Measurements from ENCODE around the gene CSAD. TPM values are rescaled to one million over a fixed set of nuclear protein-coding genes. Genes with fewer than 3 reads are reported as not detected.

Gene CSAD
- total RNA-seq, 1 donor from 2014 or later, result 23.8 TPM

- H3K36me3 Mint-ChIP-seq (ENCODE audit: low read depth, unreplicated experiment), result peaks cover 50% of the 10 kb centered on the region
- H3K27ac Mint-ChIP-seq (ENCODE audit: unreplicated experiment), result no peak overlapping the region
Observed at GRCh38 chr12:53187145-53187899, 6.6 kb upstream of the CSAD start.

GRCh38 chr12:53186745-53187144, 6.0 kb upstream of the CSAD start:
- H3K9me3 Mint-ChIP-seq (ENCODE audit: unreplicated experiment), result no peaks in the 10 kb centered on the region
- peak overlapping the region; percentile 79 for H3K4me3 Mint-ChIP-seq (ENCODE audit: unreplicated experiment)
- peaks cover 11% of the 10 kb centered on the region for H3K27me3 Mint-ChIP-seq (ENCODE audit: unreplicated experiment)
- no peak for DNase-seq (ENCODE audit: low spot score)
- H3K27ac Mint-ChIP-seq (ENCODE audit: unreplicated experiment), result no peak overlapping the region
- peaks cover 55% of the 10 kb centered on the region for H3K36me3 Mint-ChIP-seq (ENCODE audit: low read depth, unreplicated experiment)
- TF ChIP-seq CTCF (IDR thresholded peaks at IDR 0.05; ENCODE audit: unreplicated experiment), result no peak
- peaks cover 22% of the 10 kb centered on the region for H3K4me1 Mint-ChIP-seq (ENCODE audit: unreplicated experiment)

More at GRCh38 chr12:53187145-53187899, 6.6 kb upstream of the CSAD start:
- Mint-ChIP-seq H3K4me1 (ENCODE audit: unreplicated experiment) (peaks cover 16% of the 10 kb centered on the region), H3K9me3 (ENCODE audit: unreplicated experiment) (no peaks in the 10 kb centered on the region), H3K27me3 (ENCODE audit: unreplicated experiment) (peaks cover 14% of the 10 kb centered on the region), H3K4me3 (ENCODE audit: unreplicated experiment) (peak overlapping the region; percentile 68)
- TF ChIP-seq CTCF (IDR thresholded peaks at IDR 0.05; ENCODE audit: unreplicated experiment), result no peak
- DNase-seq (ENCODE audit: low spot score), result no peak

GRCh38 chr12:53185582-53186153, 4.9 kb upstream of the CSAD start:
- no peak for DNase-seq (ENCODE audit: low spot score)
- Mint-ChIP-seq H3K27me3 (ENCODE audit: unreplicated experiment) (peaks cover 11% of the 10 kb centered on the region), H3K4me3 (ENCODE audit: unreplicated experiment) (peak overlapping the region; percentile 1), H3K9me3 (ENCODE audit: unreplicated experiment) (no peaks in the 10 kb centered on the region), H3K27ac (ENCODE audit: unreplicated experiment) (no peak overlapping the region), H3K4me1 (ENCODE audit: unreplicated experiment) (peaks cover 28% of the 10 kb centered on the region), H3K36me3 (ENCODE audit: low read depth, unreplicated experiment) (peaks cover 62% of the 10 kb centered on the region)
- TF ChIP-seq CTCF (IDR thresholded peaks at IDR 0.05; ENCODE audit: unreplicated experiment), result no peak

- H3K36me3 Mint-ChIP-seq (ENCODE audit: low read depth, unreplicated experiment), result peaks cover 62% of the 10 kb centered on the region
- no peaks in the 10 kb centered on the region for H3K9me3 Mint-ChIP-seq (ENCODE audit: unreplicated experiment)
- H3K4me3 Mint-ChIP-seq (ENCODE audit: unreplicated experiment), result peak overlapping the region; percentile 40
- H3K27ac Mint-ChIP-seq (ENCODE audit: unreplicated experiment), result peak overlapping the region; percentile 11
- DNase-seq (ENCODE audit: low spot score), result no peak
- H3K27me3 Mint-ChIP-seq (ENCODE audit: unreplicated experiment), result peaks cover 11% of the 10 kb centered on the region
- H3K4me1 Mint-ChIP-seq (ENCODE audit: unreplicated experiment), result peaks cover 32% of the 10 kb centered on the region
- TF ChIP-seq CTCF (IDR thresholded peaks at IDR 0.05; ENCODE audit: unreplicated experiment), result no peak
Observed at GRCh38 chr12:53184828-53185227, 4.1 kb upstream of the CSAD start.

GRCh38 chr12:53182903-53183302, 2.2 kb upstream of the CSAD start:
- no peak for TF ChIP-seq CTCF (IDR thresholded peaks at IDR 0.05; ENCODE audit: unreplicated experiment)
- Mint-ChIP-seq H3K9me3 (ENCODE audit: unreplicated experiment) (no peaks in the 10 kb centered on the region), H3K27ac (ENCODE audit: unreplicated experiment) (peak overlapping the region; percentile 45), H3K36me3 (ENCODE audit: low read depth, unreplicated experiment) (peaks cover 57% of the 10 kb centered on the region), H3K27me3 (ENCODE audit: unreplicated experiment) (peaks cover 15% of the 10 kb centered on the region), H3K4me1 (ENCODE audit: unreplicated experiment) (peaks cover 40% of the 10 kb centered on the region), H3K4me3 (ENCODE audit: unreplicated experiment) (peak overlapping the region; percentile 95)
- no peak for DNase-seq (ENCODE audit: low spot score)
